Endothelial cell of umbilical vein (primary cell): ENCODE results near the gene RIC1.

Experiments used
- CTCF ChIP-seq, 2 donors: IDR thresholded peaks; 1 replicate in 1 of 2; 2 replicates in 1 of 2; pipeline ENCODE4 v1.5.1; 2011; ENCODE audit warnings: low read length in 2 of 2, mild to moderate bottlenecking in 2 of 2, moderate library complexity in 2 of 2, control low read depth in 1 of 2, inconsistent platforms in 1 of 2, low read depth in 1 of 2; ENCODE audit not compliant: insufficient read depth in 1 of 2; ENCODE audit errors: extremely low read depth in 1 of 2
- EZH2 ChIP-seq: IDR thresholded peaks from 2 replicates; pipeline ENCODE4 v1.6.1; 2012; ENCODE audit warnings: borderline replicate concordance, low read depth, mild to moderate bottlenecking, moderate library complexity, low read length, inconsistent platforms; ENCODE audit not compliant: severe bottlenecking
- FOS ChIP-seq: IDR thresholded peaks from 2 replicates; pipeline ENCODE4 v1.6.1; 2011; ENCODE audit warnings: mild to moderate bottlenecking, low read length, moderate library complexity, borderline replicate concordance; ENCODE audit not compliant: insufficient read depth
- GATA2 ChIP-seq: IDR thresholded peaks from 2 replicates; pipeline ENCODE4 v1.7.0; 2011; ENCODE audit warnings: low read depth, mild to moderate bottlenecking, moderate library complexity, mixed read lengths, low read length; ENCODE audit not compliant: insufficient read length, insufficient read depth
- JUN ChIP-seq: IDR thresholded peaks from 2 replicates; pipeline ENCODE4 v1.6.1; 2011; ENCODE audit warnings: borderline replicate concordance, low read depth; ENCODE audit not compliant: insufficient read length, insufficient read depth
- MAX ChIP-seq: IDR thresholded peaks from 2 replicates; pipeline ENCODE4 v1.6.1; 2011; ENCODE audit not compliant: insufficient read depth, insufficient read length
- MYC ChIP-seq: IDR thresholded peaks from one replicate; pipeline ENCODE4 v1.6.1; 2011; ENCODE audit warnings: mild to moderate bottlenecking, low read depth, low read length
- POLR2A ChIP-seq: IDR thresholded peaks from 2 replicates; pipeline ENCODE4 v1.6.1; 2012; ENCODE audit warnings: low read depth, mild to moderate bottlenecking, control low read depth, low read length
- POLR2AphosphoS5 ChIP-seq: IDR thresholded peaks from 2 replicates; pipeline ENCODE4 v1.6.1; 2012; ENCODE audit warnings: low read depth, mild to moderate bottlenecking, control low read depth, low read length, moderate library complexity; ENCODE audit not compliant: insufficient read depth

GRCh38 chr9:5665059-5665458 is 36.2 kb downstream of the RIC1 start:
- no peak for TF ChIP-seq CTCF (IDR thresholded peaks at IDR 0.05; ENCODE audit: extremely low read depth in 1 of 2, insufficient read depth in 1 of 2, low read depth in 1 of 2, low read length in 2 of 2)
- no peak for TF ChIP-seq EZH2
- TF ChIP-seq POLR2AphosphoS5 = no peak
- TF ChIP-seq POLR2A = no peak
- TF ChIP-seq FOS = no peak
- TF ChIP-seq MAX = no peak
- no peak for TF ChIP-seq GATA2
- TF ChIP-seq MYC = no peak
- no peak for TF ChIP-seq JUN
